ENCODE results near the gene MLLT6.

DNA sequence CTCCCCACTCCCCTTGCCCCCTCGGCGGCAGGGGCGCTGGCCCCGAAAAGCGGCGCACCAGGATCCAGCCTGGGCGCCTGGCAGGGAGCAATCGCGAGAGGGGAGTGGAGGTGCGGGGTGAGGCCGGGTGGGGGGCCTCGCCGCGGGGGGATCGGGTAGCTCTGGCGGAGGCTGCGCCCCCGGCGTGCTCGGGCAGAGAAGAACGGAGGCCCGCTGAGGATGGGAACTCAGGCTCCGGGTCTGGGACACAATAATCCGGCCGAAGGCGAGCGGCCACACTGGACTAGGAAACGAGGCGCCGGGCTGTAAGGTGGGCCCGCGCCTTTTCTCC, 43.8 kb downstream of the MLLT6 start:
- TF ChIP-seq POLR2A (IDR thresholded peaks at IDR 0.05) (no peak), EP300 (IDR thresholded peaks at IDR 0.05) (no peak)
- TF ChIP-seq, protein P1, sequence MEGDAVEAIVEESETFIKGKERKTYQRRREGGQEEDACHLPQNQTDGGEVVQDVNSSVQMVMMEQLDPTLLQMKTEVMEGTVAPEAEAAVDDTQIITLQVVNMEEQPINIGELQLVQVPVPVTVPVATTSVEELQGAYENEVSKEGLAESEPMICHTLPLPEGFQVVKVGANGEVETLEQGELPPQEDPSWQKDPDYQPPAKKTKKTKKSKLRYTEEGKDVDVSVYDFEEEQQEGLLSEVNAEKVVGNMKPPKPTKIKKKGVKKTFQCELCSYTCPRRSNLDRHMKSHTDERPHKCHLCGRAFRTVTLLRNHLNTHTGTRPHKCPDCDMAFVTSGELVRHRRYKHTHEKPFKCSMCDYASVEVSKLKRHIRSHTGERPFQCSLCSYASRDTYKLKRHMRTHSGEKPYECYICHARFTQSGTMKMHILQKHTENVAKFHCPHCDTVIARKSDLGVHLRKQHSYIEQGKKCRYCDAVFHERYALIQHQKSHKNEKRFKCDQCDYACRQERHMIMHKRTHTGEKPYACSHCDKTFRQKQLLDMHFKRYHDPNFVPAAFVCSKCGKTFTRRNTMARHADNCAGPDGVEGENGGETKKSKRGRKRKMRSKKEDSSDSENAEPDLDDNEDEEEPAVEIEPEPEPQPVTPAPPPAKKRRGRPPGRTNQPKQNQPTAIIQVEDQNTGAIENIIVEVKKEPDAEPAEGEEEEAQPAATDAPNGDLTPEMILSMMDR (IDR thresholded peaks at IDR 0.05) = no peak

All from ovary (tissue), 3 donors.